Activated CD4-positive, alpha-beta T cell treated with anti-CD3 and anti-CD28 coated beads, Interleukin-2, amount 10 ng/mL, durations not matched to agents 7 days and 5 days (primary cell): ENCODE data around the gene KANTR. TPM values are rescaled to one million over a fixed set of nuclear protein-coding genes. Genes with fewer than 3 reads are reported as not detected.

Experiments
- CTCF ChIA-PET: fragments of 350-600 bp; sonication (Branson Sonifier 250); formaldehyde crosslinking; loops from one replicate; lab custom pipeline; 2021; ENCODE audit warnings: antibody characterized with exemption; lab: Charles Lee
- POLR2A ChIA-PET: fragments of 350-600 bp; sonication (Branson Sonifier 250); formaldehyde crosslinking; loops from one replicate; lab custom pipeline; 2021; ENCODE audit warnings: antibody characterized with exemption; lab: Charles Lee
- DNase-seq: peaks from one replicate; pipeline ENCODE4 v3.0.0-alpha.2; 2020
- H3K27ac Mint-ChIP-seq: one replicate; pipeline ENCODE4 v1.8.0; 2021; ENCODE audit warnings: mild to moderate bottlenecking, moderate library complexity, mixed read lengths
- H3K27me3 Mint-ChIP-seq: one replicate; pipeline ENCODE4 v1.8.0; 2021; ENCODE audit warnings: mixed read lengths
- H3K36me3 Mint-ChIP-seq: one replicate; pipeline ENCODE4 v1.8.0; 2021; ENCODE audit warnings: low read depth, mixed read lengths
- H3K4me1 Mint-ChIP-seq: one replicate; pipeline ENCODE4 v1.8.0; 2021; ENCODE audit warnings: mixed read lengths
- H3K4me3 Mint-ChIP-seq: one replicate; pipeline ENCODE4 v1.8.0; 2021; ENCODE audit warnings: mild to moderate bottlenecking, moderate library complexity, mixed read lengths
- H3K9me3 Mint-ChIP-seq: one replicate; pipeline ENCODE4 v1.8.0; 2021; ENCODE audit warnings: mixed read lengths
- total RNA-seq, 2 experiments: library from RNA; stranded (reverse); gene quantifications; one replicate each; pipeline ENCODE4 v1.2.3, GENCODE V29; 2021

KANTR gene
- total RNA-seq, 2 experiments from 2014 or later, result 9.7 to 10.5 TPM

DNA sequence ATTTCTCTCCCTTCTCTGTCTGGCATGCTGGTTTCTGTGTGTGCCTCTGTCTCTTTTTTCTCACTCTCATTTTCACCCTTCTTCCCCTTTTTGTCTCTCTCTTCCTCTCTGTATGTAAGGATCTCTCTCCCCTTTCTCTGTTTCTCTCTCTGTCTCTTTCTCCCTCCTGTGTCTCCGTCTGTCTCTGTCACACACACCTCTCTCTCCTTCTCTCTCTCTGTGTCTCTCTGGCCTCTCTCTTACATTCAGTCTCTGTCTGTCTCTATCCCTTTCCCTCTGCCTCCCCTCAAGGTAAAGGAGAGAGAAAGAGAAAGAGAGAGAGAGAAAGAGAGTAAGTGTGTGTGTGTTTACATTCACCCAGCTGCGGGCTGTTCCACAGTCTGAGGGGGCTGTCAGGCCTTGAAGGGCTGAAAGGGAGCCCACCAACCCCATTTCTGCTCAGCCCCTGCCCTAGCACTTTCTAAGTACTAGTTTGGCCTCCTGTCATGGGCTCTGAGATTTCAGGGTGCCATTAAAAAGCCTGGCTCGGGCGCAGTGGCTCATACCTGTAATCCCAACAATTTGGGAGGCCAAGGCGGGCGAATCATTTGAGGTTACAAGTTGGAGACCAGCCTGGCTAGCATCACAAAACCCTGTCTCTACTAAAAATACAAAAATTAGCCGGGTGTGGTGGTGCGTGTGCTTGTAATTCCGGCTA is 21.4 kb upstream of the KANTR start:
- ChIA-PET POLR2A (no interaction called here), CTCF (interaction anchor here (0.7 to 1.2 kb wide), 3 partner anchors 17 to 604 kb away, joined by 3 to 4 read pairs (median 3); no protein-coding TSS in a partner anchor)
- no peak for DNase-seq
- Mint-ChIP-seq H3K4me3 (peak overlapping the region; percentile 82), H3K27ac (peak overlapping the region; percentile 82), H3K27me3 (peaks cover 2% of the 10 kb centered on the region), H3K4me1 (peaks cover 20% of the 10 kb centered on the region), H3K36me3 (no peaks in the 10 kb centered on the region), H3K9me3 (no peaks in the 10 kb centered on the region)

DNA sequence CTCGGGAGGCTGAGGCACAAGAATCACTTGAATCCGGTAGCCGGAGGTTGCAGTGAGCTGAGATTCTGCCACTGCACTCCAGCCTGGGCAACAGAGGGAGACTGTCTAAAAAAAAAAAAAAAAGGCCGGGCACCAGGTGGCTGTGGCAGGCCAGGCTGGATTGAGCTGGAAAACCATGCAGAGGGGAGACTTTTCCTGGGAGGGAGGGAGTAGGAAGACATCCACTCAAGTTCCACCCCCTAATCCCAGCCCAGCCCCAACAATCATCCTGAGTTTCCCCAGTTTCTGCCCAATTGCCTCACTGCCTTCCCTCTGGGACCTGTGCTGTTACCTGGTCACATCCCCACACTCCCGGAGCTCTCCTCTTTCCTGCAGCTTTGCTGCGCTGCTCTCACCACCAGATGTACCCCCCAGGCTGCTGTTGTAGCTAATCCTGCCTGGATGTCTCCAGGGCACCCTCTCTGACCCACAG is 20.8 kb upstream of the KANTR start:
- CTCF ChIA-PET, result interaction anchor here (0.7 kb wide), 1 partner anchor 604 kb away, joined by 3 read pairs; no protein-coding TSS in a partner anchor
- peak overlapping the region; percentile 14 for H3K4me3 Mint-ChIP-seq
- POLR2A ChIA-PET, result no interaction called here
- H3K27me3 Mint-ChIP-seq, result peaks cover 2% of the 10 kb centered on the region
- H3K27ac Mint-ChIP-seq, result no peak overlapping the region
- no peaks in the 10 kb centered on the region for H3K36me3 Mint-ChIP-seq
- peaks cover 20% of the 10 kb centered on the region for H3K4me1 Mint-ChIP-seq
- no peaks in the 10 kb centered on the region for H3K9me3 Mint-ChIP-seq
- DNase-seq, result no peak

- Mint-ChIP-seq H3K36me3 (no peaks in the 10 kb centered on the region), H3K4me1 (peaks cover 20% of the 10 kb centered on the region), H3K9me3 (no peaks in the 10 kb centered on the region), H3K27me3 (peaks cover 2% of the 10 kb centered on the region), H3K27ac (no peak overlapping the region), H3K4me3 (no peak overlapping the region)
- CTCF ChIA-PET, result no interaction called here
- no peak for DNase-seq
- POLR2A ChIA-PET, result no interaction called here
These were observed 18.9 kb upstream of the KANTR start for GRCh38 chrX:53075011-53075410.

GRCh38 chrX:53076671-53077070 is 17.3 kb upstream of the KANTR start:
- H3K4me1 Mint-ChIP-seq, result peaks cover 23% of the 10 kb centered on the region
- ChIA-PET CTCF (interaction anchor here (1.3 kb wide), 1 partner anchor 12 kb away, joined by 4 read pairs; no protein-coding TSS in a partner anchor), POLR2A (no interaction called here)
- DNase-seq, result no peak
- no peak overlapping the region for H3K4me3 Mint-ChIP-seq
- H3K27ac Mint-ChIP-seq, result no peak overlapping the region
- no peaks in the 10 kb centered on the region for H3K27me3 Mint-ChIP-seq
- H3K9me3 Mint-ChIP-seq, result no peaks in the 10 kb centered on the region
- no peaks in the 10 kb centered on the region for H3K36me3 Mint-ChIP-seq

- Mint-ChIP-seq H3K9me3 (no peaks in the 10 kb centered on the region), H3K27ac (no peak overlapping the region), H3K4me3 (no peak overlapping the region), H3K36me3 (no peaks in the 10 kb centered on the region), H3K27me3 (no peaks in the 10 kb centered on the region), H3K4me1 (peaks cover 16% of the 10 kb centered on the region)
- CTCF ChIA-PET, result interaction anchor here (1.3 kb wide), 1 partner anchor 11 kb away, joined by 4 read pairs; no protein-coding TSS in a partner anchor
- no peak for DNase-seq
- POLR2A ChIA-PET, result no interaction called here
These were observed 16.4 kb upstream of the KANTR start for GRCh38 chrX:53077207-53078197.

GRCh38 chrX:53078943-53079342 is 15.0 kb upstream of the KANTR start:
- Mint-ChIP-seq H3K36me3 (no peaks in the 10 kb centered on the region), H3K4me1 (peaks cover 24% of the 10 kb centered on the region), H3K27ac (no peak overlapping the region), H3K9me3 (no peaks in the 10 kb centered on the region), H3K4me3 (no peak overlapping the region), H3K27me3 (no peaks in the 10 kb centered on the region)
- ChIA-PET POLR2A (no interaction called here), CTCF (interaction anchor here (0.5 kb wide), 1 partner anchor 158 kb away, joined by 3 read pairs; no protein-coding TSS in a partner anchor)
- DNase-seq, result no peak

- CTCF ChIA-PET, result no interaction called here
- POLR2A ChIA-PET, result no interaction called here
- peaks cover 13% of the 10 kb centered on the region for H3K36me3 Mint-ChIP-seq
- peak overlapping the region; percentile 94 for H3K27ac Mint-ChIP-seq
- H3K4me3 Mint-ChIP-seq, result peak overlapping the region; percentile 74
- peaks cover 29% of the 10 kb centered on the region for H3K4me1 Mint-ChIP-seq
- no peaks in the 10 kb centered on the region for H3K9me3 Mint-ChIP-seq
- no peaks in the 10 kb centered on the region for H3K27me3 Mint-ChIP-seq
- no peak for DNase-seq
These were observed 13.0 kb upstream of the KANTR start for GRCh38 chrX:53080628-53081580.

GRCh38 chrX:53081925-53082772 is 11.8 kb upstream of the KANTR start, which contains the start of gene TSPYL2:
TSPYL2 (plus strand) TSS chrX:53082367; CDS start chrX:53082499, 132 bp downstream.
- H3K9me3 Mint-ChIP-seq, result no peaks in the 10 kb centered on the region
- ChIA-PET CTCF (interaction anchor here (1.0 kb wide), 1 partner anchor 12 kb away, joined by 3 read pairs; no protein-coding TSS in a partner anchor), POLR2A (no interaction called here)
- no peaks in the 10 kb centered on the region for H3K27me3 Mint-ChIP-seq
- H3K36me3 Mint-ChIP-seq, result peaks cover 17% of the 10 kb centered on the region
- H3K4me1 Mint-ChIP-seq, result peaks cover 35% of the 10 kb centered on the region
- H3K4me3 Mint-ChIP-seq, result peak within 1 kb of the TSS; percentile 82
- peak; percentile 92 for DNase-seq
- H3K27ac Mint-ChIP-seq, result peak within 1 kb of the TSS; percentile 96

DNA sequence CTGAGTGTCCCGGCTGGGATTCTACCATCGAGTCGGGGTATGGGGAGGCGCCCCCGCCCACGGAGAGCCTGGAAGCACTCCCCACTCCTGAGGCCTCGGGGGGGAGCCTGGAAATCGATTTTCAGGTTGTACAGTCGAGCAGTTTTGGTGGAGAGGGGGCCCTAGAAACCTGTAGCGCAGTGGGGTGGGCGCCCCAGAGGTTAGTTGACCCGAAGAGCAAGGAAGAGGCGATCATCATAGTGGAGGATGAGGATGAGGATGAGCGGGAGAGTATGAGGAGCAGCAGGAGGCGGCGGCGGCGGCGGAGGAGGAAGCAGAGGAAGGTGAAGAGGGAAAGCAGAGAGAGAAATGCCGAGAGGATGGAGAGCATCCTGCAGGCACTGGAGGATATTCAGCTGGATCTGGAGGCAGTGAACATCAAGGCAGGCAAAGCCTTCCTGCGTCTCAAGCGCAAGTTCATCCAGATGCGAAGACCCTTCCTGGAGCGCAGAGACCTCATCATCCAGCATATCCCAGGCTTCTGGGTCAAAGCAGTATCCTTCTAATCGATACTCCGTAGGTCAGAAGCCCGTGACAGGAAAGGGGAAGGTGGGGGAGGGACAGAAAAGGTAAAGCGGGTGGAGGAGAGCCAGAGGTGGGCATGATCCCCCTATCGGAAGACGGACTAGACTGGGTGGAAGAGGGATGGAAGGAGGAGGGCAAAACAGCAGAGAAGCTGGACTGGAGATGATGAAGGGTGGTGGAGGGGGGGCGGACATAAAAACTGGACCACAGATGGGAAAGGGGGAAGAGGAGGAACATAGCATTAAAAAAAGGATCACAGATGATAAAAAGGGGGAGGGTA is 10.9 kb upstream of the KANTR start:
- peak overlapping the region; percentile 89 for H3K27ac Mint-ChIP-seq
- CTCF ChIA-PET, result interaction anchor here (1.0 kb wide), 1 partner anchor 12 kb away, joined by 3 read pairs; no protein-coding TSS in a partner anchor
- H3K4me1 Mint-ChIP-seq, result peaks cover 42% of the 10 kb centered on the region
- peak overlapping the region; percentile 82 for H3K4me3 Mint-ChIP-seq
- H3K36me3 Mint-ChIP-seq, result peaks cover 17% of the 10 kb centered on the region
- H3K9me3 Mint-ChIP-seq, result no peaks in the 10 kb centered on the region
- POLR2A ChIA-PET, result no interaction called here
- H3K27me3 Mint-ChIP-seq, result no peaks in the 10 kb centered on the region
- DNase-seq, result no peak

DNA sequence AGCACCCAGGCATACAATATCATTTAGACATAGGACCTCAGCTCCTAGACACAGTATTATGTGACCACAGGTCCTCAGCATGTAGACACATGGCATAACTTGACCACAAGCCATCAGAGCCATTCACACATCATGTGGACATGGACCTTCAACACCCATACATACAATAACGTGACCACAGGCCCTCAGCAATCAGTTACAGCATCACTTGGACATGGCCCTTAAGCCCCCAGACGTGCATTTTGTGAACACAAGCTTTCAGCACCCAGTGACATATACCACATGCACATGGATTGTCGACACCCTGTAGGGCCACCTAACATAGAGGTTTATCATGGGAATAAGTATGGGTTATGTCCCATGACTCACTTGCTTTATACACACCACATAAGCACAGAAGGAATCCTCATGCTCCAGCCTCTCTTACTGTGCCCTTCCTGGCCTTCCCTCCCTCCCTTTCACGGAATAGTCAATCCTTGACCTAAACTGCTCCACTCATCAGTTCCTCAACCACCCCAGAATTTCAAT is 9.8 kb upstream of the KANTR start:
- Mint-ChIP-seq H3K9me3 (no peaks in the 10 kb centered on the region), H3K27ac (no peak overlapping the region), H3K27me3 (no peaks in the 10 kb centered on the region), H3K36me3 (peaks cover 17% of the 10 kb centered on the region), H3K4me1 (peaks cover 51% of the 10 kb centered on the region), H3K4me3 (no peak overlapping the region)
- DNase-seq, result no peak
- ChIA-PET CTCF (no interaction called here), POLR2A (no interaction called here)
